Keratinocyte (primary cell): ENCODE results near the gene HNRNPLL. TPM values are rescaled to one million over a fixed set of nuclear protein-coding genes. Genes with fewer than 3 reads are reported as not detected.

Experiments
- DNase-seq: peaks from one replicate; pipeline ENCODE4 v3.0.0-alpha.2; 2011; ENCODE audit warnings: low read depth, missing footprints, low spot score
- FAIRE-seq: peaks from 2 replicates; lab custom pipeline; 2011; peaks lifted over from hg19 to GRCh38; lab: Jason Lieb, UNC
- H2AFZ ChIP-seq: 2 replicates; pipeline ENCODE4 v1.6.0; 2012; ENCODE audit warnings: low read length, control low read depth, inconsistent platforms; ENCODE audit not compliant: control insufficient read depth
- H3K27ac ChIP-seq: 2 replicates; pipeline ENCODE4 v1.5.1; 2011; ENCODE audit warnings: low read length; ENCODE audit not compliant: control insufficient read depth, insufficient read depth
- H3K27me3 ChIP-seq: 3 replicates; pipeline ENCODE4 v1.6.0; 2011; ENCODE audit warnings: low read length; ENCODE audit not compliant: control insufficient read depth, insufficient read depth; ENCODE audit errors: extremely low read depth
- H3K36me3 ChIP-seq, 2 experiments: 2 replicates in 1 of 2; 3 replicates in 1 of 2; pipeline ENCODE4 v1.5.1; 2011; ENCODE audit warnings: low read length in 2 of 2, mild to moderate bottlenecking in 1 of 2; ENCODE audit not compliant: control insufficient read depth in 2 of 2, insufficient read depth in 2 of 2; ENCODE audit errors: extremely low read depth in 1 of 2
- H3K4me1 ChIP-seq: 3 replicates; pipeline ENCODE4 v1.5.1; 2011; ENCODE audit warnings: low read length; ENCODE audit not compliant: control insufficient read depth, insufficient read depth; ENCODE audit errors: extremely low read depth
- H3K4me2 ChIP-seq: 3 replicates; pipeline ENCODE4 v1.6.0; 2011; ENCODE audit warnings: low read depth, low read length; ENCODE audit not compliant: control insufficient read depth, insufficient read depth; ENCODE audit errors: extremely low read depth
- H3K4me3 ChIP-seq, 3 experiments: fragments of 200-600 bp in 1 of 3; sonication (generic) in 1 of 3; 2 replicates in 2 of 3; 3 replicates in 1 of 3; pipeline ENCODE4 v1.5.1; 2011 to 2016; ENCODE audit warnings: low read length in 3 of 3, mild to moderate bottlenecking in 3 of 3, control low read depth in 2 of 3, inconsistent platforms in 1 of 3, low read depth in 1 of 3, mixed read lengths in 1 of 3, mixed run types in 1 of 3, moderate library complexity in 1 of 3; ENCODE audit not compliant: control insufficient read depth in 2 of 3, insufficient read depth in 2 of 3; ENCODE audit errors: extremely low read depth in 1 of 3
- H3K79me2 ChIP-seq: 2 replicates; pipeline ENCODE4 v1.6.0; 2012; ENCODE audit warnings: low read length; ENCODE audit not compliant: control insufficient read depth, insufficient read depth
- H3K9ac ChIP-seq: 3 replicates; pipeline ENCODE4 v1.6.0; 2011; ENCODE audit warnings: low read length; ENCODE audit not compliant: control insufficient read depth, insufficient read depth; ENCODE audit errors: extremely low read depth
- H3K9me1 ChIP-seq: 3 replicates; pipeline ENCODE4 v1.6.0; 2011; ENCODE audit warnings: low read length; ENCODE audit not compliant: control insufficient read depth, insufficient read depth; ENCODE audit errors: extremely low read depth
- H3K9me3 ChIP-seq: 2 replicates; pipeline ENCODE4 v1.5.1; 2012; ENCODE audit warnings: low read depth, low read length; ENCODE audit not compliant: control insufficient read depth
- H4K20me1 ChIP-seq: 3 replicates; pipeline ENCODE4 v1.6.0; 2011; ENCODE audit warnings: low read length; ENCODE audit not compliant: control insufficient read depth, insufficient read depth; ENCODE audit errors: extremely low read depth
- CTCF ChIP-seq, 3 experiments: IDR thresholded peaks in 1 of 3; conservative IDR thresholded peaks in 1 of 3; optimal IDR thresholded peaks in 1 of 3; 2 replicates in 2 of 3; 3 replicates in 1 of 3; pipeline versions ENCODE3 to v1.5.1; 2011; ENCODE audit warnings: low read length in 3 of 3, mild to moderate bottlenecking in 3 of 3, moderate library complexity in 2 of 3, control low read depth in 1 of 3, inconsistent platforms in 1 of 3; ENCODE audit not compliant: insufficient read depth in 2 of 3; ENCODE audit errors: extremely low read depth in 1 of 3
- EZH2 ChIP-seq: IDR thresholded peaks from one replicate; pipeline ENCODE4 v1.6.1; 2012; ENCODE audit warnings: inconsistent platforms, mild to moderate bottlenecking, low read length, moderate library complexity
- dilution Hi-C: fragments of 300-500 bp; cut with MboI; formaldehyde crosslinking; loops from one replicate; pipeline ENCODE4 v1.7.0; 2020; ENCODE audit warnings: low sequenced_read_pairs; ENCODE audit not compliant: extremely low pct_ligation_motif_present
- polyA plus RNA-seq, 5 experiments: library from polyadenylated mRNA; depleted of rRNA in 3 of 5; stranded (reverse) in 3 of 5; stranded (forward) in 1 of 5; unstranded in 1 of 5; fragments of >200 nt; gene quantifications; 1 replicate in 1 of 5; 2 replicates in 3 of 5; 3 replicates in 1 of 5; pipeline versions ENCODE4 v1.2.1 to v1.2.3, GENCODE V29; 2011 to 2012; ENCODE audit warnings: missing spikeins in 2 of 5, low read depth in 1 of 5, low replicate concordance in 1 of 5

HNRNPLL gene
- polyA plus RNA-seq, 1 donor (not counting 4 experiments of a cell fraction or from before 2014, with no cell fraction given), result 53.8 TPM

- Histone ChIP-seq H3K36me3 (peaks cover 5 to 10% of the 10 kb centered on the region in 2 experiments), H3K9me1 (no peaks in the 10 kb centered on the region), H3K27ac (no peak overlapping the region), H3K4me3 (no peak overlapping the region), H3K9ac (no peak overlapping the region), H3K27me3 (no peaks in the 10 kb centered on the region), H4K20me1 (no peaks in the 10 kb centered on the region), H3K4me1 (no peaks in the 10 kb centered on the region), H3K9me3 (no peaks in the 10 kb centered on the region), H3K79me2 (no peaks in the 10 kb centered on the region), H3K4me2 (no peak overlapping the region), H2AFZ (no peak overlapping the region)
- DNase-seq (no peak), FAIRE-seq (no peak)
- TF ChIP-seq CTCF (optimal IDR thresholded peaks at IDR 0.05 in 1 of 3, IDR thresholded peaks at IDR 0.05 in 1 of 3, conservative IDR thresholded peaks at IDR 0.05 in 1 of 3; ENCODE audit: extremely low read depth in 1 of 3, insufficient read depth in 2 of 3, low read length in 3 of 3), result no peak
- no peak for TF ChIP-seq EZH2
- dilution Hi-C loops, result loop anchor here (25.0 kb wide), 1 partner anchor 172 kb away; no protein-coding TSS in a partner anchor
These were observed 37.4 kb downstream of the HNRNPLL start for GRCh38 chr2:38565333-38565732.

GRCh38 chr2:38561691-38562090, 41.0 kb downstream of the HNRNPLL start:
- no peaks in the 10 kb centered on the region for H4K20me1 ChIP-seq
- no peaks in the 10 kb centered on the region for H3K9me3 ChIP-seq
- no peak for FAIRE-seq
- no peaks in the 10 kb centered on the region for H3K4me1 ChIP-seq
- no peaks in the 10 kb centered on the region for H3K27me3 ChIP-seq
- H3K9me1 ChIP-seq, result no peaks in the 10 kb centered on the region
- H3K36me3 ChIP-seq, result peaks cover 0 to 4% of the 10 kb centered on the region in 2 experiments
- no peak overlapping the region for H3K4me3 ChIP-seq
- no peak for TF ChIP-seq EZH2
- TF ChIP-seq CTCF (optimal IDR thresholded peaks at IDR 0.05 in 1 of 3, IDR thresholded peaks at IDR 0.05 in 1 of 3, conservative IDR thresholded peaks at IDR 0.05 in 1 of 3; ENCODE audit: extremely low read depth in 1 of 3, insufficient read depth in 2 of 3, low read length in 3 of 3), result no peak
- H3K4me2 ChIP-seq, result no peak overlapping the region
- no peak overlapping the region for H3K9ac ChIP-seq
- H3K27ac ChIP-seq, result no peak overlapping the region
- H3K79me2 ChIP-seq, result no peaks in the 10 kb centered on the region
- DNase-seq, result no peak
- H2AFZ ChIP-seq, result no peak overlapping the region
- dilution Hi-C loops, result loop anchor here (25.0 kb wide), 1 partner anchor 176 kb away; no protein-coding TSS in a partner anchor
